GM19238 (cell line): ENCODE results near the gene FBXW2.
"Not testable (repeated sequence)": the region's sequence is repeated elsewhere in the genome, so short reads cannot be mapped to it uniquely, and the experiment has no call there.

Experiments used
- DNase-seq: peaks from one replicate; pipeline ENCODE4 v3.0.0; 2011; ENCODE audit warnings: low spot score; ENCODE audit not compliant: insufficient read length

The FBXW2 gene, protein sequence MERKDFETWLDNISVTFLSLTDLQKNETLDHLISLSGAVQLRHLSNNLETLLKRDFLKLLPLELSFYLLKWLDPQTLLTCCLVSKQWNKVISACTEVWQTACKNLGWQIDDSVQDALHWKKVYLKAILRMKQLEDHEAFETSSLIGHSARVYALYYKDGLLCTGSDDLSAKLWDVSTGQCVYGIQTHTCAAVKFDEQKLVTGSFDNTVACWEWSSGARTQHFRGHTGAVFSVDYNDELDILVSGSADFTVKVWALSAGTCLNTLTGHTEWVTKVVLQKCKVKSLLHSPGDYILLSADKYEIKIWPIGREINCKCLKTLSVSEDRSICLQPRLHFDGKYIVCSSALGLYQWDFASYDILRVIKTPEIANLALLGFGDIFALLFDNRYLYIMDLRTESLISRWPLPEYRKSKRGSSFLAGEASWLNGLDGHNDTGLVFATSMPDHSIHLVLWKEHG

DNA sequence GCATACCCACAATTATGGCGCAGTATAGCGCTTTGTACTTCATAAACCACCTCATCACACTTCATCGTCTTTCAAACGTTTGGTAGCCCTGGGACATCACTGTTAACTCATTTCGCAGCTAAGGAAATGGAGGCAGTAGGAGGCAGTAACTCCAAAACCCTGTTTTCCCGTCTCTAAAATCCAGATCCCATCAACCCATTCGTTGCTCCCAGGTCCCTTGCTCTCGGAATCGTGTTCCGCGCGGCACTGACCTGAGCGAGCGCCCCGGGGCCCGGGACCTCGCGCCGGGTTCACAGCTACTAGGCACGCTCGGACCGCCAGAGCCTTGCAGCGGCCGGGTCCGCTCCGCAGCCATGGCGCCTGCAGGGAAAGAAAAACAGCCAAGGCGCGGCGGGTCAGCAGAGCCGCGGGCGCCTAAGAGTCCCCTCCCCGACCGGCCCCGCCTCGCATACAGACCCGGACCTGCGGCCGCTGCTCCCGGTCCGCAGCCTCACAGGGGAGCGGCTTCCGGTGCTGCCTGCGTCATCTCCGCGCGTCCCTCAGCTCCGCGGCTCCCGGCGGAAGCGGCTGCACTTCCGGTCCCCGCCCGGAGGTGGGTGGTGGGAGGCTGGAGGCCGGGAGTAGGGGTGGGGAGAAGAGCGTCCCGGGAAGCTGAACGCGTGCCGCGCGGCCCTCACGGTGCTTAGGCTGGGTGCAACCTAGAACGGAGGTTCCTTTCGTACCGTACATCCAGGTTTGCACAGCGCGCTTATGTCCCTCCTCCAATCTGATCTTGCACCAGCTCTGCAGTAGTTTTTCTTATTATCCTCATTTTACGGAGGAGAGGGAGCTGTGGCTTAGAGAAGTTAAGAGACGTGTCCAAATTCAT is at the start of gene FBXW2:
Gene FBXW2, minus strand, starts transcription at position 519 of the 868 bp plus-strand sequence. CDS start 5,158 bp downstream, outside the sequence.
- peak; percentile 87 for DNase-seq

DNA sequence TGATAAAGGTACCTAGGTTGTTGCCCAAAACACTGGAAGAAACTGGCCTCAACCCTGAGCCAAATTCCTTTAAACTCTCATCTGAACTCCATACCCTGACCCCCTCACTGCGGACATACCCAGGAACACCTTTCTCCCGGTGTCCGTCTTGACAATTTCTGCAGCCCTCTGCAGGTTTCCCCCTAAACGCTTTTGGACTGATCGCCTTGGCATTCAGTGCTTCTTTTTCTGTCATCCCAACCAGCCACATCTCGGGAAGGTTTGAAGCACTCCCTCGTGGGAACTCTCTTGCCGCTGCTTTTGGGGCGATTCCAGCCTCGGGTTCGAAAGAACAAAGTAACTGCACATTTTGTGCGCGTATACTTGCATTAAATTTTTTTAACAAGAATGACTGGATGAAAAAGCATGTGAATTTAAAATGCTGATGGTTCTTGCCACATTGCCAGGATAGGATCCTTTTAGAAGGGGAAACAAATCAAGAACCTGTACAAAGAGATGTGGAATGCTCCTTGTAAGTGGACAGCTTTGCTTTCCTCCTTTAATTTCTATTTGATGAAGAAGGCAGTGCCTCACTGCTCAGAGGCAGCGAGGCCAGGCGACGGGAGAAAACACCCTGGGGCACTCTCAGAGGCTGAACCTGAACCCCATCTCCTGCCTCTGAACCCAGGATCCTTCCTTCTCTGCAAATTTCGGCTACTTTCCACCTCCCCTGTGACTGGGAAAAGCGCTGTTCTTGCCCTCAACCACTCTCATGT is 48.9 kb upstream of the FBXW2 start:
- DNase-seq, result no peak

DNA sequence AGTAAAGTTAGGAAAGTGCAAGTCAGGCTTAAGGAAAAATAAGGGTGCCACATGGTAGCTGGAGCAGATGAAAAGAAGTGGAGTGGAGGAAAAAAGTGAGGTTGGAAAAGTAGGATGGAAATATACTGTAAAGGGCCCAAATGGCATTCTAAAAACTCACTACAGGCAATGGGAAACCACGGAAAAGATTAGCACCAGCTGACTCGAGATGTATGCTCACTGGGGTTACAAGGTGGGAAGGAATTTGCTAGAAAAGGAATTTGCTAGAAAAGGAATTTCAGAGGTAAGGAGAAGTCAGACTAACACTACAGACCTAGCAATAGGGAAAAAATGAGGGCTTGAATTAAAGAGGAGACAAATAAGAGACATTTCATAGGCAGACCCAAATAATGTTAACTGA is 45.9 kb upstream of the FBXW2 start:
- no peak for DNase-seq

DNA sequence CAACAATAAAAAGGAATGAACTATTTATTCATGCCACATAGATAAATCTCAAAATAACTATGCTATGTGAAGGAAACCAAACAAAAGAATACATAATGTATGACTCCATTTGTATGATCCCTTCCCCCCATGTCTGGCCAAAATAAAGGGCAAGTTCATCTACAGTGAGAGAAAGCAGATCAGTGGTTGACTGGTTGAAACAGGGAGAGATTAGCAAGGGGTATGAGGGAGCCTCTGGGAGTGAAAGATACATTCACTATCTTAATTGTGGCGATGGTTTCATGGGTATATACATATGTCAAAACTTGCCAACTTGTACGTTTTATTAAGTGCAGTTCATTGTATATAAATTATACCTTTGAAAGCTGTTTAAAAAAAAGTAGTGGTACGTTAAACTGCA is 44.7 kb upstream of the FBXW2 start:
- DNase-seq, result no peak

DNA sequence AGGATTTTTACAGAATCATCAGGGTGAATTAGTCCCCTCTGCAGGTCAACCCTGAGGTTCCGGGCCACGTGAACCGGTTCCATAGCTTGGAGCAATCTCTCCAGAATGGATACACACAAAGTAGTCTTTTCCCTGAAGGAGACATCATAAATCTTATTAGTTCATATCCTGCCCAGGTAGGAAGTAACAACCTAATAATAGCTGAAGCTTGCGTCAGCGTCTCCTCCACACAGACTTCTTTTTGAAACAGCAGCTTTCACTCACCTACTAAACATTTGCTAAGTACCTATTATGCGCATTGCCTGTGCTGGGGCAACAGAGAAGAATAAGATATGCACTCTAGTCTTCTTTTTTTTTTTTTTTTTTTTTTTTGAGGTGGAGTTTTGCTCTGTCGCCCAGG is 40.1 kb upstream of the FBXW2 start:
- DNase-seq, result no peak

DNA sequence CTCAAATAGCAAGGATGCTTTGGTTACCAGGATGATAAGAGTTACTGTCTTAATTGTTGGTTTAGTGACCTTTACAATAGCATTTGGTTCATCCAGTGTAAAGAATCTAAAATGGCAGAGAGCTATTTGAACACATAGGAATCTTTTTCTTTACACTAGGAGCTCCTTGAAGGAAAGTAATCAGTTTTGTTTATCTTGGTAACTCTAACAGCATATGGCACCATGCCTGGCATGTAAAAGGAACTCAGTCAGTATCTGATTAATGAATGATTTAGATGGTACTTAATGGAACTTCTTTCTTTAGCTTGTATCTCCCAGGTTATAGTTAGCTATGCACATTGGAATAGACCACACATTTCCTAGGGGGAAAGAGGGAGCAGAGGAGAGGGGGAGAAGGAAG is 39.6 kb upstream of the FBXW2 start:
- DNase-seq, result no peak

DNA sequence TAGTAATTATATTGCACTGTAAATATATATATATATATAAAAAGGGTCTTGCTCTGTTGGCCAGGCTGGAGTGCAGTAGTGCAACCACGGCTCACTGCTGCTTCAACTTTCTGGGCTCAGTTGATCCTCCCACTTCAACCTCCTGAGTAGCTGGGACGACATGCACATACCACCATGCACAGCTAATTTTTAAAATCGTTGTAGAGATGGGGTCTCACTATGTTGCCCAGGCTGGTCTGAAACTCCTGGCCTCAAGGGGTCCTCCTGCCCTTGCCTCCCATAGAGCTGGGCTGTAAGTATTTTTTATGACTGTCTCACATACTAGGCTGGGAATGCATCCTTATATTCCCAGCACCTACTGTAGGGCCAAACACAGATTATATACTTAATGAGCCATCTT is 37.6 kb upstream of the FBXW2 start:
- DNase-seq, result no peak

DNA sequence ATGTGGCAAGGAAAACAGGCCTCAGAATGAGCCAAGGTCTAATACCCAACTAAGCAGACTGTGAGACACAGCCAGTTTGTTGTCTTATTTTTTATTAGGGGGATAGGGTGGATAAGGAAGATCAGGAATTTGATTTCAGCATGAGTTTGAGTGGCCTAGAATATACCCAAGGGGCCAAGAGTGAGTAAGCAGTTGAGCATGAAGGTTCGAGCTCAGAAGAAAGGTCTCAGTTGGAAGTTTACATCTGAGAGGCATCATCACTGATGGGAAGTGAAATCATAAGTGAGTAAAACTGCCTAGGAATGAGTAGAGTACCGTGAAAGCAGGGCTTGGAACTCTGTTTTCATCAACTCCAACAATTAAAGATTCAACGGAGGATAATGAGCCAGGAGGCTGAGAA is 36.9 kb upstream of the FBXW2 start:
- DNase-seq, result no peak

DNA sequence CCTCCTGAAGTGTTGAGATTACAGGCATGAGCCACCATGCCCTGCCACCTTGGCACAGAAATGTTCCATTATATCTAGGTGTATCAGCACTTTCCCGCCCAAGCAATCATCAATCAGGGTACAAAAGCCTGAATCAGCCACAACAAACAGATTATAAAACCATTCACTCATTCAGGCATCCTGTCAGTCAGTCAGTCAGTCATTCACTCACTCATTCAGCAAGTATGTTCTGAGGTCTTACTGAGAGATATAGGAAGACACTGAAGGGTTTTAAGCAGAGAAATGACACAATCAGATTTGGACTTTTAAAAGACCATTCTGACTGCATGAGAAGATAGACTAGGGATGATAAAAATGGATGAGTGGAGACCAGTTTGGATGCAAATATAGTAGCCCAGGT is 36.4 kb upstream of the FBXW2 start:
- DNase-seq, result no peak

DNA sequence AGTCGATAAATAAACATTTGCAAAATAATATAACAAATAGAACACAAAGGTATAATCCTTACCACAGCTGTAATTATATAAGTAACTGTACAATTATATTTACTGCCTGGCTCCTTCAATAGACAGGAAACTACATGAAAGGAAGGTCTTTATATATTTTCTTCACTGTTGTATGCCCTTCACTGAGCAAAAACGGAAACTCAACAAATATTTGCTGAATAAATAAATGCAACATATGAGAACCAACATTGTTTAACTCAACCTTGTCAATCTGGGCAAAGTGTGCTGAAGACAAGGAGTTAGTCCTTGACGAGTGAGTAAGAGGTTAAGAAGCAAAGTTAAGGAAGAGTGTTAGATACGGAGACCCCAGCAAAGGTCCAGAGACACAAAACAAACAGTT is 26.9 kb upstream of the FBXW2 start:
- DNase-seq, result no peak

DNA sequence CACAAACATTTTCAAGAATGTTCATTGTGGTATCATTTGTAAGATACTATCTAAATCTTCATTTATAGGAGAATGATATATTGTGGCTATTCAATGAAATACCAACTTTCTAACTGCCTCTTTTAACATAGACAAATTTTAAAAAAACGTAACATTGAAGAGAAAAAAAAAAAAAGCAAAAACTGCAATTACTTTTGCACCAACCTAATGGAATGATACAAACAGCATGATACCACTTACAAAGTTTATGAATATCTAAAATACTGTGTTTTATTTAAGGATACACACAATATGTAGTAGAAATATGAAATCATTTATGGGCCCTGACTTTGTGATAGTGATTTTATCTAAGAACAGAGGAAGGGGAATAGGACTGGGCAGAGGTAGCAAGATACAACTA is 25.4 kb upstream of the FBXW2 start:
- DNase-seq, result no peak

DNA sequence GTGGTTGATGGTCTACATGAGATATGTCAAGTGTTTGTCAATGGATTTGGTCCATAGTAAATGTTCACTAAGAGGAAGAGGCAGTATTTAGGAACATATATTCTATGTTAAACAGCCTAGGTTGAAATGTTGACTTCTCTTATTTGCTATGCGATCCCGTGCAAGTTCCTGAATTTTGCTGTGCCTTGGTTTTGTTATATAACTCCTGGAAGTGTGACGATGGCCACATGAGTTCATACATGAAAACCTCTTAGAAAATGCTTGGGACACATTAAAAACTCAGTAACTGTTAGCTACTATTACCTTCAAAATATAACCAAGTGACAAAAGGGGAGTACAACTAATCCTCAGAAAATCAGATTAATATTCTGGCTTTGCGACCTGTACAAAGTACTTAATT is 21.9 kb upstream of the FBXW2 start:
- DNase-seq, result no peak

DNA sequence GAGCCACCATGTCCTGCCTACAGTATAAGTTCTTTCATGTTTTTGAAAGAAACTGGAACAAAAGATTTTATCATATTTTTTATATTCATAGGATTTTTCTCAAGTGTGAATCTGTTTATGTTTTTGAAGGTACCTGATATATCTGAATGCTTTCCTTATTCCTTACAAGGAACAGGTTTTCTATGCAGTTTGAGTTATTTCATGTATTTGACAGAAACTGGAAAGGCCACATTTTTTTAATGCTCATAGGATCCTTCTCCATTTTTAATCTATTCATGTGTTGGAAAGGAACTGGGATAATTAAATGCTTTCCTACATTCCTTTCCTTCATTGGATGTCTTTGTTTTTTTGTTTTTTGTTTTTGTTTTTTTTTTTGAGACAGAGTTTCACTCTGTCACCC is 15.7 kb upstream of the FBXW2 start:
- DNase-seq, result no peak

DNA sequence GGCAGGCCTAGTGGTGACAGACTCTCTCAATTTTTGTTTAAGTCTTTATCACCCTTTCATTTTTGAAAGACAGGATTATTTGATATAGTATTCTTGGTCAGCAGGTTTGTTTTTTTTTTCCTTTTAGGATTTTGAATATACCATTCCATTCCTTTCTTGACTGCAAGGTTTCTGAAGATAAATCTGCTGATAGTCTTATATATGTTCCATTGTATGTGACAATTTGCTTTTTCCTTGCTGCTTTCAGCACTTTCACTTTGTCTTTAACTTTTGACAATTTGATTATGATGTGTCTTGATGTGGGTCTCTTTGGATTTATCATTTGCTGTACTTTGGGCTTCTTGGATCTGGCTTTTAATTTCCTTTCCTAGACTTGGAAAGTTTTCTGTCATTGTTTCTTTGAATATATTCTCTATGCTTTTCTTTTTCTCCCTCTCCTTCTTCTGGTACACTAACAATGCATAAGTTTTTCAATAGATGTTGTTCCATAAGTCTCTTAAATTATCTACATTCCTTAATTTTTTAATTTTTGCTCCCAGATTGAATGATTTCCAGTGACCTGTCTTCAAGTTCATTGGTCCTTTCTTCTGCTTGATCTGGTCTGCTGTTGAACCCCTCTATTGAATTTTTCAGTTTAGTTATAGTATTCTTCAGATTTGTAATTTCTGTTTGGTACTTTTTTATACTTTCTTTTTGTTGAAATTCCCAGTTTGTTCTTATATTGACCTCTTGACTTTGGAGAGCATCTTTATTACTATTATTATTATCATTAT is 14.6 kb upstream of the FBXW2 start:
- no peak for DNase-seq

DNA sequence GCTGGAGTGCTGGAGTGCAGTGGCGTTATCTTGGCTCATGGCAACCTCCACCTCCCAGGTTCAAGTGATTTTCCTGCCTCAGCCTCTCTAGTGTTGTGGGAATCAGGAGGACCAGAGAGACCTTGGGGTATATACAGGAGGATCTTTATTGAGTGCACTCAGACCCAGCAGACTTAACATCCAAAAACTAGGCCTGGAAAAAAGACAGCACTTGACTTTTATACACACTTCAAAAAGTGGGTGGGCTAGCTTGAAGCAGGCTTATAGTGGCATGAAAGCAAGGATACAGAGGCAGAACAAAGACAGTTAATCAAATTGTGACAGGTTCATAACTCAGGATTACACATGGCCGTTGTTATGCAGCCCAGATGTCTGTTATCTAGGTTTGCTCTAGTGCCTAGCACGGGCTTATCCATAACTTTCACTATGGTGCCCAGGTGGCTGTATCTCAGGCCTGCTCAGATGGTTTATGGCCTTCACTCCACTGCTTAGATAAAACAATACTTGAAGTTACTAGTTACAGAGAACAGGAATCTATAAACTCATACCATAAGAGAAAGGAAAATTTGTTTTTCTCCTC is 11.7 kb upstream of the FBXW2 start:
- not testable (repeated sequence) for DNase-seq

DNA sequence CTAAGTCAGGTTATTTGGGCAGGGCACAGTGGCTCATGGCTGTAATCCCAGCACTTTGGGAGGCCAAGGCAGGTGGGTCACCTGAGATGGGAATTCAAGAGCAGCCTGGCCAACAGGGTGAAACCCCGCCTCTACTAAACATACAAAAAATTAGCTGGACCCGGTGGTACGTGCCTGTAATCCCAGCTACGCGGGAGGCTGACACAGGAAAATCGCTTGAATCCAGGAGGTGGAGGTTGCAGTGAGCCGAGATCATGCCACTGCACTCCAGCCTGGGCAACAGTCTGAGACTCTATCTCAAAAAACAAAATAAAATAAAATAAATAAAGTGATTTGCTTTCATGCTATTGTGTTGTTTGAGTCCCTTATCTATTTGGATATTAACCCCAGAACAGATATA is 8.2 kb upstream of the FBXW2 start:
- DNase-seq, result no peak

DNA sequence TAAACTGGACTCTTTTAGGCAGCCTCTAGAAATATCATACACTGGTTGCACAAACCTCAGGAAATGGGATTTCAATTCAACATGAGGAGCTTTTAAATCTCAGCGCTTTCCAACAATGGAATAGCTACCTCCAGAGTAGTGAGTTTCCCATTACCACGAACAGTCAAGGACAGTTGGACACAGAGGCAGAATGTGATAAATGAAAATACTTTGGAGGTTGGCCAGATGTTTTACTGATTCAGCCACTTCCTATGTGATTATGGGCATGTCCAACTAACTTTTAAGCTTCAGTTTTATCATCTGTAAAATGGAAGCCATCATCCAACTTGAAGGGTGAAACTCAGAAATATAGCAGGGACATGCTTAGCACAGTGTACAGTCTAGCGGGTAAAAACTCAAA is 2.1 kb downstream of the FBXW2 start:
- DNase-seq, result no peak

DNA sequence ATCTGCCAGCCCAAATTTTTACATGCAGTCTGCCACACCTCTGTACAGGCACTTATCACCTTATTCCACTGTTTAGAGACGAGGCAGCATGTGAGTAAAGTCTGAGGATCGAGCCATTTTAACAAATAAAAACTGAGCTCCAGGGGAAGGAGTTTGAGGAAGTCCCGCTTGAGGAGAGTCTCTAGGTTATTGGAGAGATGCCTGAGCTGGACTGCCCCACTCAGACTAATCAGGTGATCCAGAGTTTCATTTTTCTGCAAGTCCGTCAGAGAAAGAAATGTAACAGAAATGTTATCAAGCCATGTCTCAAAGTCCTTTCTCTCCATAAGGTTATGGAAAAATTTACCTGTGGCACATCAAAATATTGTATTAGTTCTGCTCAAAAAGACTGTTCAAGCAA is 5.3 kb downstream of the FBXW2 start:
- DNase-seq, result no peak

DNA sequence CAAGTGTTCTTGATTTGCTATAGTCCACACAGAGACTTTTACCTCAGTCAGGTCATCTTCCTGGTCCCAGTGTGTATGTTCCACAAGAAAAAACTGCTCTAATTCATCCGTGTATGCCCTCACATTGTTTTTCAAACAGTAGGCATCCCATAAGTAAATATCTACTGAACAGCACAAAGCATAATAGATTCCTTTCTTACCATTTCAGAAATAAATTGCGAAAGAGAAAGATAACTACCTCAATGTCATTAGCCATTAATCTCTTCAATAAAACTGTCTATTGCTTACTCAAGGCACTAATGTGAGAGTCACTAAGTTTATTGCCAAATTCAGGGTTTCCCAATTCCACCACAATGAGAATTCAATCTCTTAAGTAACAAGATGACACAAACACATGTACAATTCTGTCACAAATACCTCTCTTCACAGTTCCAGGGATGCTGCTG is 9.6 kb downstream of the FBXW2 start:
- no peak for DNase-seq

DNA sequence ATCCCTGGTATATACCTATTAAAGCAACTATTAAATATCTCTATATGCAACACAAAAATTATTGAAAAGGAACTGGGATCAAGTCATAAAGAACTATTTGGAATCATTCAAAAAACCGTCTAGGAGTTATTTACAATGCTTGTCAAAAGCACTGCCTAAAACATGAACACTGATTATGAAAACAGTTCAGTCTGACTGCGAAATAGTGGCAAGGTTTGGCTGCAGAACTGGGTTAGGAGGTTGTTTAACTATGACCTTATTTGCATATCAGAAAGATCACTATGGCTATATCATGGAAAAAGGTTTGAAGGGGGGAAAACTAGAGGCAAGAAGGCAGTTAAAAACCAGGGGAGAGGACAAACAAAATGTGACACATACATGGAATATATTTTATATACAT is 12.0 kb downstream of the FBXW2 start:
- DNase-seq, result no peak

DNA sequence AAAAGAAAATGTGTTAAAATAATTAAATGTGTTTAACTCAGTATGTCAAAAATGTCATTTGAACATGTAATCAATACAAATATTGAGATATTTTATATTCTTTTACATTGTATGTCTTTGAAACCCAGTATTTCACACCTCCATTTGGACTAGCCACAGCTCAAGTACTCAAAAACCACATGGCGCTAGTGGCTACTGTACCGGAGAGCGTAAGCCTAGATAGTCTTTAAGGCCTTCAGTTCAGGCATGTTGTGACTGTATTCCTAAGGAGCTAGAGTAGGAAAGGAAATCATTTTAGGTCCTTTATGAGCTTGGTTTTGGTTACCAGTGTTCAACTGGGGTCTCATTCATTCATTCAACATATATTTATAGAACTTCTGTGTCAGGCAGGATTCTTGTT is 12.8 kb downstream of the FBXW2 start:
- no peak for DNase-seq
